H1 (cell line): ENCODE data around the gene LPP. TPM values are rescaled to one million over a fixed set of nuclear protein-coding genes. Genes with fewer than 3 reads are reported as not detected.

Source experiments
- CTCF ChIA-PET: fragments of 300-600 bp; sonication (Branson Sonifier 250); formaldehyde crosslinking; loops from one replicate; lab custom pipeline; 2021; ENCODE audit not compliant: partially characterized antibody; lab: Charles Lee
- POLR2A ChIA-PET: fragments of 300-600 bp; sonication (Branson Sonifier 250); formaldehyde crosslinking; loops from one replicate; lab custom pipeline; 2021; ENCODE audit warnings: inconsistent platforms; ENCODE audit not compliant: partially characterized antibody; lab: Charles Lee
- DNase-seq, 2 experiments: peaks; one replicate each; pipeline versions ENCODE4 v3.0.0 to v3.0.0-alpha.2; 2010 to 2022; ENCODE audit warnings: low spot score in 2 of 2, low read depth in 1 of 2, mixed read lengths in 1 of 2
- FAIRE-seq: peaks from 2 replicates; lab custom pipeline; 2011; peaks lifted over from hg19 to GRCh38; lab: Jason Lieb, UNC
- H2AFZ ChIP-seq: 2 replicates; pipeline ENCODE4 v1.8.1; 2012; ENCODE audit warnings: low read length, inconsistent platforms
- H2AK5ac ChIP-seq: 2 replicates; pipeline ENCODE4 v1.6.1; 2013; ENCODE audit warnings: low read depth, low read length
- H2BK120ac ChIP-seq: replicated peaks from 2 replicates; pipeline ENCODE3; 2013; ENCODE audit warnings: low read depth, low read length, inconsistent platforms
- H2BK12ac ChIP-seq: 2 replicates; pipeline ENCODE4 v1.6.1; 2013; ENCODE audit warnings: low read depth, low read length
- H2BK15ac ChIP-seq: 2 replicates; pipeline ENCODE4 v1.6.1; 2013; ENCODE audit warnings: low read length
- H2BK20ac ChIP-seq: 2 replicates; pipeline ENCODE4 v1.6.1; 2013; ENCODE audit warnings: low read length
- H2BK5ac ChIP-seq: 2 replicates; pipeline ENCODE4 v1.6.1; 2013; ENCODE audit warnings: low read depth, low read length
- H3K14ac ChIP-seq: 2 replicates; pipeline ENCODE4 v1.6.1; 2013; ENCODE audit warnings: inconsistent platforms; ENCODE audit not compliant: insufficient read length
- H3K18ac ChIP-seq: 2 replicates; pipeline ENCODE4 v1.6.1; 2013; ENCODE audit warnings: low read length; ENCODE audit errors: extremely low read depth
- H3K23ac ChIP-seq: 2 replicates; pipeline ENCODE4 v1.6.1; 2013; ENCODE audit warnings: inconsistent platforms; ENCODE audit not compliant: insufficient read length
- H3K23me2 ChIP-seq: 2 replicates; pipeline ENCODE4 v1.6.1; 2013; ENCODE audit warnings: low read depth, low read length
- H3K27ac ChIP-seq: 2 replicates; pipeline ENCODE4 v1.6.1; 2011; ENCODE audit warnings: low read depth, low read length, inconsistent platforms
- H3K27me3 ChIP-seq, 4 experiments: replicated peaks in 1 of 4; 1 replicate in 1 of 4; 2 replicates in 3 of 4; pipeline versions ENCODE4 v1.6.1 to v1.8.1; 2011 to 2013; ENCODE audit warnings: low read length in 3 of 4, mild to moderate bottlenecking in 3 of 4, inconsistent platforms in 2 of 4, mixed read lengths in 2 of 4, moderate library complexity in 1 of 4; ENCODE audit not compliant: control insufficient read depth in 3 of 4, insufficient read depth in 3 of 4; ENCODE audit errors: extremely low read depth in 1 of 4
- H3K36me3 ChIP-seq, 4 experiments: 2 replicates each; pipeline versions ENCODE4 v1.6.1 to v1.8.1; 2011 to 2013; ENCODE audit warnings: mild to moderate bottlenecking in 4 of 4, low read length in 3 of 4, moderate library complexity in 2 of 4, control low read depth in 1 of 4, inconsistent platforms in 1 of 4; ENCODE audit not compliant: insufficient read depth in 4 of 4, control insufficient read depth in 2 of 4
- H3K4ac ChIP-seq: replicated peaks from 2 replicates; pipeline ENCODE3; 2013; ENCODE audit warnings: low read length, low read depth, mixed read lengths, inconsistent platforms; ENCODE audit not compliant: insufficient read length
- H3K4me1 ChIP-seq, 4 experiments: replicated peaks in 1 of 4; 1 replicate in 1 of 4; 2 replicates in 3 of 4; pipeline versions ENCODE4 v1.6.1 to v1.8.1; 2011 to 2013; ENCODE audit warnings: low read length in 3 of 4, inconsistent platforms in 2 of 4, mixed read lengths in 1 of 4; ENCODE audit not compliant: insufficient read depth in 4 of 4, control insufficient read depth in 3 of 4
- H3K4me2 ChIP-seq, 2 experiments: 2 replicates each; pipeline versions ENCODE4 v1.6.1 to v1.8.1; 2011 to 2013; ENCODE audit warnings: low read depth in 2 of 2, low read length in 2 of 2, control low read depth in 1 of 2, inconsistent platforms in 1 of 2, mild to moderate bottlenecking in 1 of 2; ENCODE audit not compliant: insufficient read depth in 1 of 2
- H3K4me3 ChIP-seq, 4 experiments: fragments of 200-600, 300-600 bp in 1 of 4; sonication (generic), shearing (Covaris generic), sonication (Bioruptor Twin) in 1 of 4; 2 replicates each; pipeline versions ENCODE4 v1.5.1 to v1.8.1; 2011 to 2016; ENCODE audit warnings: low read length in 4 of 4, low read depth in 3 of 4, control low read depth in 2 of 4, inconsistent platforms in 2 of 4, mild to moderate bottlenecking in 2 of 4, mixed read lengths in 1 of 4, moderate library complexity in 1 of 4; ENCODE audit not compliant: insufficient read depth in 2 of 4; ENCODE audit errors: extremely low read depth in 1 of 4
- H3K56ac ChIP-seq: replicated peaks from 2 replicates; pipeline ENCODE3; 2013; ENCODE audit warnings: low read depth, mild to moderate bottlenecking, mixed read lengths, low read length, inconsistent platforms; ENCODE audit not compliant: insufficient read length
- H3K79me1 ChIP-seq: 2 replicates; pipeline ENCODE4 v1.6.1; 2013; ENCODE audit warnings: low read depth, low read length, control low read depth
- H3K79me2 ChIP-seq, 2 experiments: 2 replicates each; pipeline versions ENCODE4 v1.6.1 to v1.8.1; 2012 to 2013; ENCODE audit warnings: low read length in 2 of 2, mild to moderate bottlenecking in 2 of 2, inconsistent platforms in 1 of 2; ENCODE audit not compliant: insufficient read depth in 2 of 2, control insufficient read depth in 1 of 2
- H3K9ac ChIP-seq, 4 experiments: replicated peaks in 1 of 4; 1 replicate in 1 of 4; 2 replicates in 3 of 4; pipeline versions ENCODE4 v1.6.1 to v1.8.1; 2011 to 2013; ENCODE audit warnings: low read depth in 3 of 4, low read length in 3 of 4, control low read depth in 2 of 4, mild to moderate bottlenecking in 2 of 4, moderate library complexity in 2 of 4, inconsistent platforms in 1 of 4; ENCODE audit errors: extremely low read depth in 1 of 4
- H3K9me3 ChIP-seq, 2 experiments: 2 replicates each; pipeline versions ENCODE4 v1.6.1 to v1.8.1; 2012 to 2013; ENCODE audit warnings: mild to moderate bottlenecking in 2 of 2, moderate library complexity in 2 of 2, control low read depth in 1 of 2, inconsistent platforms in 1 of 2, low read depth in 1 of 2, low read length in 1 of 2, mixed read lengths in 1 of 2; ENCODE audit not compliant: insufficient read depth in 2 of 2
- H4K20me1 ChIP-seq, 2 experiments: replicated peaks in 1 of 2; 2 replicates each; pipeline versions ENCODE3 to v1.8.1; 2011 to 2013; ENCODE audit warnings: inconsistent platforms in 2 of 2, low read length in 2 of 2, mild to moderate bottlenecking in 1 of 2; ENCODE audit not compliant: insufficient read depth in 2 of 2, control insufficient read depth in 1 of 2
- H4K5ac ChIP-seq: 2 replicates; pipeline ENCODE4 v1.6.1; 2013; ENCODE audit warnings: low read length, low read depth, mixed read lengths, inconsistent platforms; ENCODE audit not compliant: insufficient read length
- H4K8ac ChIP-seq: 2 replicates; pipeline ENCODE4 v1.8.0; 2013; ENCODE audit warnings: mild to moderate bottlenecking, moderate library complexity, low read length, inconsistent platforms; ENCODE audit not compliant: insufficient read depth; ENCODE audit errors: extremely low read depth
- H4K91ac ChIP-seq: replicated peaks from 2 replicates; pipeline ENCODE3; 2013; ENCODE audit warnings: low read length, mixed read lengths, inconsistent platforms; ENCODE audit not compliant: insufficient read length
- ATF2 ChIP-seq: IDR thresholded peaks from 2 replicates; pipeline ENCODE4 v1.6.1; 2012; ENCODE audit warnings: low read length, inconsistent platforms
- EP300 ChIP-seq, 2 experiments: IDR thresholded peaks; 1 replicate in 1 of 2; 2 replicates in 1 of 2; pipeline ENCODE4 v1.6.1; 2011 to 2012; ENCODE audit warnings: low read depth in 2 of 2, low read length in 2 of 2, mild to moderate bottlenecking in 2 of 2, borderline replicate concordance in 1 of 2, inconsistent platforms in 1 of 2, moderate library complexity in 1 of 2
- GTF2F1 ChIP-seq: IDR thresholded peaks from 2 replicates; pipeline ENCODE4 v1.6.1; 2012; ENCODE audit warnings: low read depth, low read length, improper control_type of control experiment, borderline replicate concordance
- NANOG ChIP-seq: IDR thresholded peaks from 2 replicates; pipeline ENCODE4 v1.6.1; 2011; ENCODE audit warnings: low read length, low read depth, mild to moderate bottlenecking, inconsistent platforms; ENCODE audit not compliant: insufficient read depth, poor library complexity, severe bottlenecking
- SP2 ChIP-seq: IDR thresholded peaks from 2 replicates; pipeline ENCODE4 v1.6.1; 2012; ENCODE audit warnings: mild to moderate bottlenecking, low read length, inconsistent platforms
- SP4 ChIP-seq: IDR thresholded peaks from 2 replicates; pipeline ENCODE4 v1.6.1; 2012; ENCODE audit warnings: low read length, inconsistent platforms
- TAF1 ChIP-seq: IDR thresholded peaks from 2 replicates; pipeline ENCODE4 v1.6.1; 2011; ENCODE audit warnings: mild to moderate bottlenecking, low read depth, low read length
- TAF7 ChIP-seq: optimal IDR thresholded peaks from 2 replicates; pipeline ENCODE3; 2011; ENCODE audit warnings: low read depth, mild to moderate bottlenecking, inconsistent platforms, low read length, moderate library complexity, borderline replicate concordance
- USF2 ChIP-seq: IDR thresholded peaks from 2 replicates; pipeline ENCODE4 v1.6.1; 2011; ENCODE audit warnings: low read length, improper control_type of control experiment
- WGBS, 2 experiments: shearing (Covaris generic) in 1 of 2; methylation state at CpG; one replicate each; pipeline versions ENCODE4 v1.1.6 to v1.1.7; 2013 to 2015; ENCODE audit warnings: low lambda C conversion rate in 2 of 2, mixed read lengths in 2 of 2, inconsistent platforms in 1 of 2, low coverage in 1 of 2, missing lambda C conversion rate in 1 of 2; ENCODE audit not compliant: insufficient replicate concordance in 2 of 2, insufficient coverage in 1 of 2, insufficient read length in 1 of 2; ENCODE audit errors: extremely low coverage in 1 of 2, missing lambda C conversion rate in 1 of 2; 5-methylcytosine and 5-hydroxymethylcytosine counted together
- polyA plus RNA-seq, 7 experiments: library from polyadenylated mRNA; depleted of rRNA in 3 of 7; stranded (reverse) in 5 of 7; unstranded in 2 of 7; fragments of >200 nt in 5 of 7; fragments of 200-250 nt in 2 of 7; gene quantifications; 1 replicate in 5 of 7; 2 replicates in 1 of 7; 4 replicates in 1 of 7; pipeline versions ENCODE4 v1.2.1 to v1.2.3, GENCODE V29; 2011 to 2013; ENCODE audit warnings: missing spikeins in 2 of 7, mixed read lengths in 2 of 7
- total RNA-seq: library from RNA; stranded (reverse); fragmentation: NEBNext Ultra II Directional; extraction: Animal tissue kit (Norgen Biotek cat#: 25700); gene quantifications from 2 replicates; pipeline ENCODE4 v1.2.1, GENCODE V29; 2021

LPP gene
- total and polyA plus RNA-seq, 2 of the 8 experiments (the other 6 are each of a cell fraction or from before 2014, with no cell fraction given): 10.0 to 53.3 TPM

GRCh38 chr3:188278717-188279324, 124.9 kb downstream of the LPP start:
- Histone ChIP-seq H3K4me3 (no peak overlapping the region), H2AFZ (no peak overlapping the region), H3K79me1 (no peaks in the 10 kb centered on the region; the same call in 1 of the 2 replicates), H3K79me2 (peaks cover 0 to 10% of the 10 kb centered on the region in 2 experiments; a peak in 1 of 4 replicates), H3K14ac (no peak overlapping the region), H4K20me1 (no peaks in the 10 kb centered on the region), H2BK120ac (no peak overlapping the region), H2BK5ac (no peak overlapping the region), H3K18ac (no peak overlapping the region), H4K91ac (no peak overlapping the region), H4K5ac (no peak overlapping the region), H3K23me2 (no peaks in the 10 kb centered on the region; the same call in 1 of the 2 replicates), H3K4me1 (peaks cover 0 to 9% (median 3%) of the 10 kb centered on the region in 4 experiments; a peak in 5 of 7 replicates), H3K4ac (no peak overlapping the region), H2BK15ac (no peak overlapping the region), H3K27me3 (no peaks in the 10 kb centered on the region), H3K9ac (no peak overlapping the region), H3K27ac (no peak overlapping the region), H2BK20ac (no peak overlapping the region), H3K9me3 (no peaks in the 10 kb centered on the region), H3K23ac (no peak overlapping the region), H3K4me2 (no peak overlapping the region), H3K56ac (no peak overlapping the region), H2BK12ac (no peak overlapping the region), H3K36me3 (no peaks in the 10 kb centered on the region), H2AK5ac (no peak overlapping the region), H4K8ac (no peak overlapping the region)
- WGBS, 2 experiments: 92% methylated on average over 6 of the region's 6 CpGs; no CpG with 5 or more reads in 1 of the 2 experiments
- CTCF ChIA-PET: interaction anchor here (0.9 to 2.8 kb wide), 11 partner anchors 12 to 538 kb away, joined by 3 to 12 read pairs (median 3); no protein-coding TSS in a partner anchor
- FAIRE-seq (no peak), DNase-seq (no peak)
- POLR2A ChIA-PET: interaction anchor here (0.8 to 1.4 kb wide), 2 partner anchors 10 to 125 kb away, joined by 3 read pairs; no protein-coding TSS in a partner anchor
- TF ChIP-seq USF2 (no peak), SP4 (no peak), EP300 (IDR thresholded peaks at IDR 0.05; ENCODE audit: borderline replicate concordance in 1 of 2, low read depth in 2 of 2, low read length in 2 of 2) (no peak), TAF7 (no peak), ATF2 (no peak), TAF1 (no peak), NANOG (no peak), SP2 (no peak), GTF2F1 (no peak)
